Measurements from ENCODE around the gene WDR55. TPM values are rescaled to one million over a fixed set of nuclear protein-coding genes. Genes with fewer than 3 reads are reported as not detected.
"Not testable (repeated sequence)": the region's sequence is repeated elsewhere in the genome, so short reads cannot be mapped to it uniquely, and the experiment has no call there.

The WDR55 gene
- total RNA-seq, 1 donor from 2014 or later = 29.4 TPM

GRCh38 chr5:140694276-140694675 lies 29.6 kb downstream of the WDR55 start:
- peaks cover 17% of the 10 kb centered on the region for H3K4me1 Mint-ChIP-seq (ENCODE audit: unreplicated experiment)
- no peaks in the 10 kb centered on the region for H3K9me3 Mint-ChIP-seq
- no peak for DNase-seq (ENCODE audit: extremely low spot score, unreplicated experiment)
- no peak for TF ChIP-seq CTCF (conservative IDR thresholded peaks at IDR 0.05)
- H3K4me3 Mint-ChIP-seq = no peak overlapping the region
- no peaks in the 10 kb centered on the region for H3K27me3 Mint-ChIP-seq
- no peak overlapping the region for H3K27ac Mint-ChIP-seq
- H3K36me3 Mint-ChIP-seq = peaks cover 34% of the 10 kb centered on the region

GRCh38 chr5:140696891-140697492 lies 32.3 kb downstream of the WDR55 start:
- Mint-ChIP-seq H3K4me1 (ENCODE audit: unreplicated experiment) (peaks cover 20% of the 10 kb centered on the region), H3K9me3 (no peaks in the 10 kb centered on the region), H3K27me3 (no peaks in the 10 kb centered on the region), H3K4me3 (no peak overlapping the region), H3K36me3 (peaks cover 47% of the 10 kb centered on the region), H3K27ac (no peak overlapping the region)
- TF ChIP-seq CTCF (conservative IDR thresholded peaks at IDR 0.05) = no peak
- DNase-seq (ENCODE audit: extremely low spot score, unreplicated experiment) = no peak

DNA sequence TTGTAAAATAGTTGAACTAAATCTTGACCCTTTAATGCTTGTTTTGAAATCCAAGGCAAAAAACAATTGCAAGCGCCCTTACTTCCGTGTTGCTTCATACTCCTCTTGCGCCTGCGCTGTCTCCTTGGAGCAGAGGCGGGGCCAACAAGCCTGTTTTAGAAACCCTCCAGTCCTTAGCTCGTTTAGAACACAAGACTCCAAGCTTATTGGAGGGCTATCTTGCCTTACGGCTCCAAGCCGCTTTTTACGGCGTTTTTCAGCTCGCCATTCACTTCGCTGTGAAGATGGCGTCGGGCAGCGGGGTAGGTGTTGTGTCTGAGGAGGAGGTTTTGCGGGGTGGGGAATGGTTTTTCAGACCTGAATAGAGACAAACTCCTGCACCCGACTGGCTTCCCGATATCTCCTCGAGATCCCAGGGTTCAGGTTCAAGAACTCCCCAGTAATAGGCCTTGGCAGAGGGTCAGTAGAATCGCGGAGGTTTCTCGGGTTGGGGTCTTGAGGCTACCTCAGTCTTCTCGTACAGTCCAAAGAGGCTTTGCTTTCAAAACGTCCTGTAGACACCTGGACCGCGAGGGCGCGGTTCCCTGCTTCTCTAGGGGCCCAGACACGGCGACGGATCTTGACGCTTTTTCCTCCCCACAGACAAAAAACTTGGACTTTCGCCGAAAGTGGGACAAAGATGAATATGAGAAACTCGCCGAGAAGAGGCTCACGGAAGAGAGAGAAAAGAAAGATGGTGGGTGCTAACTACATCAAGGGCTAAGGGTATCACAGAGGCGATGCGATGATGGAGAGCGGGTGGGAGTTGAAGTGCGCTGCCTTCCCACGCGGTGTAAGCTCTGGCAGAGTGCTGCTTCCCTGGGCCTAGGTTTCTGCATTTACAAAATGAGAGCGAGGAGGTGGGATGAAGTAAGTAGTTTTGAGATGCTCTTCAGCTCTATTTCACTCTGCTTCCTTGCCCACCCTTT lies 35.8 kb downstream of the WDR55 start, which contains the start of gene ZMAT2:
TSS of gene ZMAT2 (plus strand) at position 271 of the 968 bp plus-strand sequence. CDS start at position 285, 14 bp downstream.
- H3K4me1 Mint-ChIP-seq (ENCODE audit: unreplicated experiment) = peaks cover 20% of the 10 kb centered on the region
- no peaks in the 10 kb centered on the region for H3K9me3 Mint-ChIP-seq
- DNase-seq (ENCODE audit: extremely low spot score, unreplicated experiment) = peak; percentile 86
- peak within 1 kb of the TSS; percentile 99 for H3K4me3 Mint-ChIP-seq
- peak within 1 kb of the TSS; percentile 95 for H3K27ac Mint-ChIP-seq
- TF ChIP-seq CTCF (conservative IDR thresholded peaks at IDR 0.05) = no peak
- H3K36me3 Mint-ChIP-seq = peaks cover 58% of the 10 kb centered on the region
- H3K27me3 Mint-ChIP-seq = no peaks in the 10 kb centered on the region

DNA sequence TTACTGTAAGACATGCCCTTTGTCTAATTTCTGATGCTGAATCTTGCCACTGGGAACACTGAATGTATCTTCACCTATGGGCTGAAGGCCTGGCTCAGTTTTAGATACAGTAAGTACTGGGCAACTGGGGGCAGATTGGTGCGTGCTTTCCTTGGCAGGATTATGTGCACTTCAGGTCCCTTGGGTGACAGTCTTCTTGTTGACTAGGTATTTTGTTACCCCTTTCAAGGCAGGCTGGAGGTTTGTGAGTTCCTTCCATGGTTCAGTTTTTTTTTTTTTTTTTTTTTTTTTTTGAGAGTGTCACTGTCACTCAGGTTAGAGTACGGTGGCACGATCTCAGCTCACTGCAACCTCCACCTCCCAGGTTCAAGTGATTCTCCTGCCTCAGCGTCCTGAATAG lies 43.1 kb downstream of the WDR55 start:
- no peak for DNase-seq (ENCODE audit: extremely low spot score, unreplicated experiment)
- Mint-ChIP-seq H3K36me3 (peaks cover 22% of the 10 kb centered on the region), H3K9me3 (no peaks in the 10 kb centered on the region), H3K4me3 (no peak overlapping the region), H3K27me3 (peaks cover 7% of the 10 kb centered on the region), H3K27ac (no peak overlapping the region), H3K4me1 (ENCODE audit: unreplicated experiment) (peaks cover 10% of the 10 kb centered on the region)
- no peak for TF ChIP-seq CTCF (conservative IDR thresholded peaks at IDR 0.05)

DNA sequence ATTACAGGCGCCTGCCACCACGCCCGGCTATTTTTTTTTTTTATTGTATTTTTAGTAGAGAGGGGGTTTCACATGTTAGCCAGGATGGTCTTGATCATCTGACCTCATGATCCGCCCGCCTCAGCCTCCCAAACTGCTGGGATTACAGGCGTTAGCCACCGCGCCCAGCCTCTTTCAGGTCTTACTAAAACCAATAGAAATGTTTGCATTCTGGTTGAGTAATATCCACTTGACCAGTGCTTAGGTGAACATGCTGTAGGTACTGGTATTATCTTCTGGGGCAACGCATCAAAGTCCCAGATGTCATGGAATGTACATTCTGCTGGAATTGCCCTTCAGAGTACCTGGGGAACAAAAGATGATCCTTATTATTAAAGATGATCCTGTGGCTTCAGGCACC lies 44.1 kb downstream of the WDR55 start:
- H3K4me1 Mint-ChIP-seq (ENCODE audit: unreplicated experiment) = peaks cover 10% of the 10 kb centered on the region
- H3K36me3 Mint-ChIP-seq = peaks cover 20% of the 10 kb centered on the region
- H3K27ac Mint-ChIP-seq; H3K27me3 Mint-ChIP-seq; H3K9me3 Mint-ChIP-seq; DNase-seq (ENCODE audit: extremely low spot score, unreplicated experiment): not testable (repeated sequence)
- H3K4me3 Mint-ChIP-seq = peak overlapping the region; percentile 47

All from type B pancreatic cell (in vitro differentiated cells).